Measurements from ENCODE around the gene LRRC23. TPM values are rescaled to one million over a fixed set of nuclear protein-coding genes. Genes with fewer than 3 reads are reported as not detected.

LRRC23 gene
- total RNA-seq, 4 donors from 2014 or later = 11.6 to 17.2 (median 17.1) TPM

DNA sequence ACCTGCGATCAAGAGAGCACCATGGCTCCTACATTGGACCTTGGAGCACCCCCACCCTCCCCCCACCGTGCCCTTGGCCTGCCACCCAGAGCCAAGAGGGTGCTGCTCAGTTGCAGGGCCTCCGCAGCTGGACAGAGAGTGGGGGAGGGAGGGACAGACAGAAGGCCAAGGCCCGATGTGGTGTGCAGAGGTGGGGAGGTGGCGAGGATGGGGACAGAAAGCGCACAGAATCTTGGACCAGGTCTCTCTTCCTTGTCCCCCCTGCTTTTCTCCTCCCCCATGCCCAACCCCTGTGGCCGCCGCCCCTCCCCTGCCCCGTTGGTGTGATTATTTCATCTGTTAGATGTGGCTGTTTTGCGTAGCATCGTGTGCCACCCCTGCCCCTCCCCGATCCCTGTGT is 37.2 kb downstream of the LRRC23 start:
- Histone ChIP-seq H3K4me3 (no peak overlapping the region), H3K27me3 (no peaks in the 10 kb centered on the region), H3K9me3 (no peaks in the 10 kb centered on the region), H3K4me1 (peaks cover 0 to 66% (median 38%) of the 10 kb centered on the region in 4 donors), H3K36me3 (peaks cover 0 to 42% (median 3%) of the 10 kb centered on the region in 3 donors), H3K27ac (peak overlapping the region in 3 of 4 donors; percentile 89 to 98 (median 96))
- WGBS, 2 donors = 75% methylated on average over 12 of the region's 12 CpGs
- TF ChIP-seq EP300 (IDR thresholded peaks at IDR 0.05) = no peak
- no peak for TF ChIP-seq POLR2A (IDR thresholded peaks at IDR 0.05)
- TF ChIP-seq, protein P1, sequence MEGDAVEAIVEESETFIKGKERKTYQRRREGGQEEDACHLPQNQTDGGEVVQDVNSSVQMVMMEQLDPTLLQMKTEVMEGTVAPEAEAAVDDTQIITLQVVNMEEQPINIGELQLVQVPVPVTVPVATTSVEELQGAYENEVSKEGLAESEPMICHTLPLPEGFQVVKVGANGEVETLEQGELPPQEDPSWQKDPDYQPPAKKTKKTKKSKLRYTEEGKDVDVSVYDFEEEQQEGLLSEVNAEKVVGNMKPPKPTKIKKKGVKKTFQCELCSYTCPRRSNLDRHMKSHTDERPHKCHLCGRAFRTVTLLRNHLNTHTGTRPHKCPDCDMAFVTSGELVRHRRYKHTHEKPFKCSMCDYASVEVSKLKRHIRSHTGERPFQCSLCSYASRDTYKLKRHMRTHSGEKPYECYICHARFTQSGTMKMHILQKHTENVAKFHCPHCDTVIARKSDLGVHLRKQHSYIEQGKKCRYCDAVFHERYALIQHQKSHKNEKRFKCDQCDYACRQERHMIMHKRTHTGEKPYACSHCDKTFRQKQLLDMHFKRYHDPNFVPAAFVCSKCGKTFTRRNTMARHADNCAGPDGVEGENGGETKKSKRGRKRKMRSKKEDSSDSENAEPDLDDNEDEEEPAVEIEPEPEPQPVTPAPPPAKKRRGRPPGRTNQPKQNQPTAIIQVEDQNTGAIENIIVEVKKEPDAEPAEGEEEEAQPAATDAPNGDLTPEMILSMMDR (IDR thresholded peaks at IDR 0.05) = no peak
- no peak for DNase-seq (ENCODE audit: low spot score in 2 of 2)

DNA sequence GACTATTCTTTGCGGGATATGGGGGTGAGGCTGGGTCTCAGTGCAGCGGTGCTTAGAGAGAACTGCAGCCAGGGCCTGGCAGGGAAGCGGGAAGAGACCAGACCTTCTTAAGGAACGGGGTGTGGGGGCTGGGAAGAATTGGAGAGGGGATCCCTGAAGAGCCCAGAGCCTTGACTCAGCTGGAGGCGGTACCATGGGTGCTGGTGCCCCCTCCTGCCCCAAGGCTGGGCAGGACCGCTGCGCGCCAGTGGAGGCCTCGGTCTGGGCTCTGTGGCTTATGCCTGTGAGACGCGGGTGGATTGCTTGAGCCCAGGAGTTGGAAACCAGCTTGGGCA is 37.7 kb downstream of the LRRC23 start:
- 68 to 84% methylated on average over 8 to 11 of the region's 11 CpGs for WGBS, 2 donors
- Histone ChIP-seq H3K27me3 (no peaks in the 10 kb centered on the region), H3K36me3 (peaks cover 0 to 47% (median 3%) of the 10 kb centered on the region in 3 donors), H3K4me1 (peaks cover 0 to 66% (median 38%) of the 10 kb centered on the region in 4 donors), H3K4me3 (no peak overlapping the region), H3K9me3 (no peaks in the 10 kb centered on the region), H3K27ac (peak overlapping the region in 3 of 4 donors; percentile 89 to 98 (median 96))
- TF ChIP-seq, protein P1 (IDR thresholded peaks at IDR 0.05) = no peak
- TF ChIP-seq EP300 (IDR thresholded peaks at IDR 0.05) = no peak
- no peak for TF ChIP-seq POLR2A (IDR thresholded peaks at IDR 0.05)
- no peak for DNase-seq (ENCODE audit: low spot score in 2 of 2)

DNA sequence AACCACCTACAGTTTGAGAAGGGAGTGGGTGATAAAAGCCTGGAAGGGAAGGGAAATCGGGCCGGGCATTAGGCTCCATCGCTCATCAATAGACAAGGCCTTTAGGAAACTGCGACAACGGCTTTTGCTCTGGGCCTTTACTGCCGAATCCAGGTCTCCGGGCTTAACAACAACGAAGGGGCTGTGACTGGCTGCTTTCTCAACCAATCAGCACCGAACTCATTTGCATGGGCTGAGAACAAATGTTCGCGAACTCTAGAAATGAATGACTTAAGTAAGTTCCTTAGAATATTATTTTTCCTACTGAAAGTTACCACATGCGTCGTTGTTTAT is 38.7 kb downstream of the LRRC23 start:
- peak in 1 of 2 donors; percentile 51 for TF ChIP-seq POLR2A (IDR thresholded peaks at IDR 0.05)
- TF ChIP-seq EP300 (IDR thresholded peaks at IDR 0.05) = no peak
- TF ChIP-seq, protein P1 (IDR thresholded peaks at IDR 0.05) = no peak
- Histone ChIP-seq H3K4me1 (peaks cover 0 to 60% (median 34%) of the 10 kb centered on the region in 4 donors), H3K27me3 (no peaks in the 10 kb centered on the region), H3K36me3 (peaks cover 0 to 48% (median 3%) of the 10 kb centered on the region in 3 donors), H3K9me3 (no peaks in the 10 kb centered on the region), H3K27ac (peak overlapping the region; percentile 89 to 98 (median 96)), H3K4me3 (peak overlapping the region; percentile 32 to 75 (median 62))
- 0 to 1% methylated on average over 13 of the region's 13 CpGs for WGBS, 2 donors
- DNase-seq (ENCODE audit: low spot score in 2 of 2) = peak; percentile 73 to 87

DNA sequence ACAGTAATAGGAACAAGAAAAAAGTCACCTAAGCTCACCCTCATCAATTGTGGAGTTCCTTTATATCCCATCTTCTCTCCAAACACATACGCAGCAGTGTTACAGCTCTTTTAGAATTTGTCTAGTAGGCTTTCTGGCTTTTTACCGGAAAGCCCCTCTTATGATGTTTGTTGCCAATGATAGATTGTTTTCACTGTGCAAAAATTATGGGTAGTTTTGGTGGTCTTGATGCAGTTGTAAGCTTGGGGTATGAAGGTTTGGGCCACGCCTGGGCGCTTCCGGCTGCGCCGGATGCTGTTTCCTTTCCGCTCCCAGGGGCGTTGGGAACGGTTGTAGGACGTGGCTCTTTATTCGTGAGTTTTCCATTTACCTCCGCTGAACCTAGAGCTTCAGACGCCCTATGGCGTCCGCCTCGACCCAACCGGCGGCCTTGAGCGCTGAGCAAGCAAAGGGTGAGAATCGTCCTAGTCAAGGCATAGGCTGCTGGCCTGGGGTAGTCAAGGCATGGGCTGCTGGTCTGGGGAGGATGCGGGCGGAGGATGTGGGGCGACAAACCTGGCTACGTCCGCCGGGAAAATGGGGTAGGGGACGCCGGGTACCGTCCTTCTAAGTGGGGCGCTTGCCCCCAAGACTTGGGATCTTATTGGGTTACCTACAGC is 39.2 kb downstream of the LRRC23 start, which contains the start of the genes C12orf57 and RNU7-1:
Gene C12orf57, plus strand, starts transcription at position 301 of the 659 bp plus-strand sequence. Its CDS starts 100 bp downstream, at position 401.
Gene RNU7-1, plus strand, starts transcription at position 95 of the 659 bp plus-strand sequence.
- Histone ChIP-seq H3K36me3 (peaks cover 0 to 48% (median 3%) of the 10 kb centered on the region in 3 donors), H3K4me3 (peak within 1 kb of the TSS; percentile 52 to 81 (median 74)), H3K9me3 (no peaks in the 10 kb centered on the region), H3K4me1 (peaks cover 0 to 55% (median 29%) of the 10 kb centered on the region in 4 donors), H3K27ac (peak within 1 kb of the TSS; percentile 89 to 98 (median 96)), H3K27me3 (no peaks in the 10 kb centered on the region)
- WGBS, 2 donors = 0% methylated on average over 29 to 31 of the region's 31 CpGs
- TF ChIP-seq POLR2A (IDR thresholded peaks at IDR 0.05) (peak in 1 of 2 donors; percentile 84), EP300 (IDR thresholded peaks at IDR 0.05) (peak; percentile 58 to 98)
- TF ChIP-seq, protein P1 (IDR thresholded peaks at IDR 0.05) = peak in 1 of 5 experiments; percentile 18
- no peak for DNase-seq (ENCODE audit: low spot score in 2 of 2)

Data from tibial nerve (tissue), 4 donors.